Upper lobe of left lung (tissue), 6 donors: ENCODE data around the gene PIGQ. TPM values are rescaled to one million over a fixed set of nuclear protein-coding genes. Genes with fewer than 3 reads are reported as not detected.

Source experiments
- ATAC-seq, 2 donors: fragments of 200-7000 bp; cut with Tn5 transposase; one replicate each; pipeline ENCODE4 v1.9.1; 2022; ENCODE audit warnings: mild to moderate bottlenecking in 2 of 2, moderate library complexity in 2 of 2; ENCODE audit not compliant: low FRiP score in 2 of 2
- DNase-seq, 2 donors: peaks; one replicate each; pipeline ENCODE4 v3.0.0-alpha.2; 2019 to 2020
- H3K27ac ChIP-seq, 4 donors: fragments of 200-600 bp; sonication (generic); one replicate each; pipeline ENCODE4 v1.5.1; 2016 to 2019
- H3K27me3 ChIP-seq, 4 donors: fragments of 200-600 bp; sonication (generic); one replicate each; pipeline ENCODE4 v1.5.1; 2017 to 2019
- H3K36me3 ChIP-seq, 4 donors: fragments of 200-600 bp; sonication (generic); one replicate each; pipeline ENCODE4 v1.5.1; 2016 to 2019
- H3K4me1 ChIP-seq, 4 donors: fragments of 200-600 bp; sonication (generic); one replicate each; pipeline ENCODE4 v1.5.1; 2018 to 2019
- H3K4me3 ChIP-seq, 4 donors: fragments of 200-600 bp; sonication (generic); one replicate each; pipeline ENCODE4 v1.5.1; 2017 to 2019; ENCODE audit warnings: mild to moderate bottlenecking in 2 of 4, moderate library complexity in 1 of 4
- H3K9me3 ChIP-seq, 4 donors: fragments of 200-600 bp; sonication (generic); one replicate each; pipeline ENCODE4 v1.5.1; 2018 to 2019
- CTCF ChIP-seq, 6 experiments: fragments of 450-650 bp in 4 of 6; fragments of 200-600 bp in 2 of 6; sonication (generic) in 2 of 6; IDR thresholded peaks; one replicate each; pipeline ENCODE4 v1.5.1; 2016 to 2019; ENCODE audit warnings: antibody characterized with exemption in 6 of 6
- EP300 ChIP-seq, 4 donors: sonication (generic); formaldehyde crosslinking; IDR thresholded peaks; one replicate each; pipeline ENCODE4 v1.5.1; 2017; ENCODE audit warnings: antibody characterized with exemption in 4 of 4, control low read depth in 2 of 4
- POLR2A ChIP-seq, 4 donors: fragments of 450-650 bp; IDR thresholded peaks; one replicate each; pipeline ENCODE4 v1.5.1; 2016 to 2017; ENCODE audit warnings: antibody characterized with exemption in 4 of 4, mild to moderate bottlenecking in 2 of 4
- POLR2AphosphoS5 ChIP-seq, 2 donors: sonication (generic); formaldehyde crosslinking; IDR thresholded peaks; one replicate each; pipeline ENCODE4 v1.5.1; 2017; ENCODE audit warnings: antibody characterized with exemption in 2 of 2
- WGBS, 2 donors: methylation state at CpG; one replicate each; pipeline ENCODE4 v1.1.5; 2017 to 2018; 5-methylcytosine and 5-hydroxymethylcytosine counted together
- total RNA-seq, 6 donors: library from RNA; depleted of rRNA in 4 of 6; stranded (reverse); fragments of >200 nt in 4 of 6; gene quantifications; one replicate each; pipeline versions ENCODE4 v1.1.0 to v1.2.1, GENCODE V29; 2016 to 2021
- donor health status: DM: no; HTN: no; CAD: no; lungs with moderate emphysema.
- donor health status: DM: no; HTN: yes; CAD: no; lungs with severe emphysema.

PIGQ gene
- total RNA-seq, 6 donors from 2014 or later = 42.7 to 153 (median 79.6) TPM

GRCh38 chr16:534135-534534 is 35.6 kb upstream of the PIGQ start:
- Histone ChIP-seq H3K9me3 (no peaks in the 10 kb centered on the region), H3K27me3 (no peaks in the 10 kb centered on the region), H3K36me3 (peaks cover 0 to 31% (median 19%) of the 10 kb centered on the region in 4 donors), H3K27ac (no peak overlapping the region), H3K4me1 (peaks cover 12 to 43% (median 15%) of the 10 kb centered on the region in 4 donors), H3K4me3 (no peak overlapping the region)
- ATAC-seq (no peak), DNase-seq (peak in 1 of 2 donors; percentile 80)
- TF ChIP-seq POLR2A (IDR thresholded peaks at IDR 0.05) (no peak), EP300 (IDR thresholded peaks at IDR 0.05) (no peak), CTCF (IDR thresholded peaks at IDR 0.05) (no peak), POLR2AphosphoS5 (IDR thresholded peaks at IDR 0.05) (no peak)
- WGBS, 2 donors = 85 to 90% methylated on average over 6 to 16 of the region's 21 CpGs

GRCh38 chr16:534856-535445 is 34.8 kb upstream of the PIGQ start:
- Histone ChIP-seq H3K4me1 (peaks cover 3 to 35% (median 7%) of the 10 kb centered on the region in 4 donors), H3K27me3 (no peaks in the 10 kb centered on the region), H3K36me3 (peaks cover 0 to 31% (median 19%) of the 10 kb centered on the region in 4 donors), H3K4me3 (no peak overlapping the region), H3K27ac (no peak overlapping the region), H3K9me3 (no peaks in the 10 kb centered on the region)
- TF ChIP-seq EP300 (IDR thresholded peaks at IDR 0.05) = no peak
- no peak for TF ChIP-seq POLR2A (IDR thresholded peaks at IDR 0.05)
- TF ChIP-seq CTCF (IDR thresholded peaks at IDR 0.05) = no peak
- WGBS, 2 donors = 94 to 95% methylated on average over 11 to 27 of the region's 27 CpGs
- ATAC-seq = peak in 1 of 2 donors; percentile 8
- peak in 1 of 2 donors; percentile 71 for DNase-seq

DNA sequence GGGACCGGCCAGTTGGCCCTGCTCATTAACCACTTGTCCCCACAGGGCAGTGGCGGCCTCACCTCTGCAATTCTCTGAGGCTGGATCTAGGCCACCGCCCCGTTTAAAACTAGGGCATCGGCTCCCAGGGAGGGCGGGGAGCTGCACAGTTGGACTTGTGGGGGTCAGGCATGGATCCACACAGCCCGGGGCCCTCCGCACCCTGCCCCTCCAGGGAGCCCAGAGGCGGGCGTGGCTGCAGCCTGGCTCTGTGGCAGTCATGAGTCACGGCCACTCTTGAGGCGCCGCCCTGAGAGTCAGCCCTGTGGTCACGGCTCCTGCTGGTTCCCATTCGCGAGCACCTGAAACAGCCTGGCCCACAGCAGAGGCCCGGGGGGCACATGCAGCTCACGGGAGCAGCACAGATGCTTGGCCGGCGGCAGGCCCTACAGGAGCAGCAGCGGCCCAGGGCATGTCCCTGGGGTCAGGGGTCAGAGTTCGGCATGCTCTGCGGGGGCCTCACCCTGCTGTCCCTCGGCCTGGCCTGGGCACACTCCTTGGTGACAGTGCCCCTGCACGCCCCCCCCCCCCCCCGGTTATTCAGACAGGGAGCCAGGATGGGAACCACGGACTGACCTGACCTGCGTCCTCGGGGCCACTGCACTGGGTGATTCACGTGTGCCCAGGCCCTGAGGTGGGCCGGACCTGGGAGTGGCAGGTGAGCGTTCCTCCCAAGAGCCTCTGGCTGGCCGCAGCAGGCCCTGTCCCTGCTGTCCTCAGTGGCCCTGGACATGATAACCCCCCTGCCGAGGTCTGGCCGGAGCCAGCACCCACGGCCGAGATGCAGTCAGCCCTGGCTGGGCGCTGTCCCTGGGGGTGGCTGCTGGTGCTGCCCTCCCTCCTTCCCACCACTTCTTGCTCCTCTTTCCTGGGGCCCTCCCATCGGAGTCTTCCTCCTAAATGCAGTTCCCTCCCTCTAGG is 34.0 kb upstream of the PIGQ start:
- DNase-seq = peak; percentile 42 to 83
- H3K36me3 ChIP-seq = peaks cover 0 to 39% (median 23%) of the 10 kb centered on the region in 4 donors
- H3K27ac ChIP-seq = no peak overlapping the region
- no peaks in the 10 kb centered on the region for H3K27me3 ChIP-seq
- H3K4me3 ChIP-seq = no peak overlapping the region
- TF ChIP-seq EP300 (IDR thresholded peaks at IDR 0.05) (no peak), CTCF (IDR thresholded peaks at IDR 0.05) (no peak), POLR2A (IDR thresholded peaks at IDR 0.05) (no peak), POLR2AphosphoS5 (IDR thresholded peaks at IDR 0.05) (no peak)
- peaks cover 0 to 28% (median 1%) of the 10 kb centered on the region in 4 donors for H3K4me1 ChIP-seq
- no peaks in the 10 kb centered on the region for H3K9me3 ChIP-seq
- WGBS, 2 donors = 88 to 92% methylated on average over 15 to 35 of the region's 39 CpGs
- peak; percentile 68 to 89 for ATAC-seq

GRCh38 chr16:536746-537145 is 33.0 kb upstream of the PIGQ start:
- Histone ChIP-seq H3K4me1 (peaks cover 0 to 23% (median 0%) of the 10 kb centered on the region in 4 donors), H3K36me3 (peaks cover 0 to 47% (median 23%) of the 10 kb centered on the region in 4 donors), H3K9me3 (no peaks in the 10 kb centered on the region), H3K27me3 (no peaks in the 10 kb centered on the region), H3K27ac (no peak overlapping the region), H3K4me3 (no peak overlapping the region)
- WGBS, 2 donors = 88 to 95% methylated on average over 7 to 17 of the region's 17 CpGs
- no peak for ATAC-seq
- DNase-seq = peak in 1 of 2 donors; percentile 56
- TF ChIP-seq POLR2AphosphoS5 (IDR thresholded peaks at IDR 0.05) = no peak
- TF ChIP-seq CTCF (IDR thresholded peaks at IDR 0.05) = no peak
- TF ChIP-seq POLR2A (IDR thresholded peaks at IDR 0.05) = no peak
- no peak for TF ChIP-seq EP300 (IDR thresholded peaks at IDR 0.05)
